VCaP (cell line): ENCODE data around the gene SCARB2.

Source experiments
- H3K27ac ChIP-seq: fragments of 450-650 bp; 2 replicates; pipeline ENCODE4 v1.5.1; 2017
- CTCF ChIP-seq: fragments of 450-650 bp; conservative IDR thresholded peaks from 2 replicates; pipeline ENCODE4 v1.5.1; 2017; ENCODE audit warnings: mild to moderate bottlenecking, moderate library complexity

SCARB2 gene

GRCh38 chr4:76213415-76214176 is at the start of gene SCARB2:
Gene SCARB2 (minus strand): TSS chr4:76213824. CDS start chr4:76213543, 281 bp downstream.
- TF ChIP-seq CTCF: no peak
- H3K27ac ChIP-seq: peak within 1 kb of the TSS; percentile 98

GRCh38 chr4:76260571-76260970 is 46.9 kb upstream of the SCARB2 start:
- no peak overlapping the region for H3K27ac ChIP-seq
- no peak for TF ChIP-seq CTCF

- TF ChIP-seq CTCF: no peak
- no peak overlapping the region for H3K27ac ChIP-seq
Measured at GRCh38 chr4:76257824-76258223, 44.2 kb upstream of the SCARB2 start.

- no peak overlapping the region for H3K27ac ChIP-seq
- TF ChIP-seq CTCF: no peak
Measured at GRCh38 chr4:76256968-76257367, 43.3 kb upstream of the SCARB2 start.

- no peak for TF ChIP-seq CTCF
Measured at GRCh38 chr4:76256032-76256431, 42.4 kb upstream of the SCARB2 start.

GRCh38 chr4:76253511-76253910 is 39.9 kb upstream of the SCARB2 start:
- no peak overlapping the region for H3K27ac ChIP-seq
- TF ChIP-seq CTCF: no peak

More at GRCh38 chr4:76256032-76256431, 42.4 kb upstream of the SCARB2 start:
- H3K27ac ChIP-seq: no peak overlapping the region

GRCh38 chr4:76252271-76252653 is 38.6 kb upstream of the SCARB2 start:
- peak overlapping the region; percentile 74 for H3K27ac ChIP-seq
- TF ChIP-seq CTCF: no peak
